Natural killer cell (primary cell): Measurements from ENCODE around the gene PROC. TPM values are rescaled to one million over a fixed set of nuclear protein-coding genes. Genes with fewer than 3 reads are reported as not detected.

Experiments
- ATAC-seq, 3 donors: fragments of 150-1000 bp in 2 of 3; fragments of 200-7000 bp in 1 of 3; cut with Tn5 transposase; 1 replicate in 1 of 3; 2 replicates in 2 of 3; pipeline ENCODE4 v1.10.0; 2021; ENCODE audit warnings: mild to moderate bottlenecking in 2 of 3, moderate library complexity in 2 of 3
- DNase-seq, 2 donors: peaks; one replicate each; pipeline versions ENCODE4 v3.0.0 to v3.0.0-alpha.2; 2013 to 2021; ENCODE audit warnings: mixed read lengths in 1 of 2
- H3K27ac ChIP-seq: one replicate; pipeline ENCODE4 v1.5.1; 2013; ENCODE audit warnings: mild to moderate bottlenecking, low read length
- H3K27me3 ChIP-seq: one replicate; pipeline ENCODE4 v1.6.1; 2013; ENCODE audit warnings: low read length; ENCODE audit not compliant: control insufficient read depth, insufficient read depth
- H3K36me3 ChIP-seq: one replicate; pipeline ENCODE4 v1.6.1; 2013; ENCODE audit warnings: low read length; ENCODE audit not compliant: control insufficient read depth, insufficient read depth
- H3K4me1 ChIP-seq: one replicate; pipeline ENCODE4 v1.6.1; 2013; ENCODE audit warnings: low read length; ENCODE audit not compliant: control insufficient read depth, insufficient read depth
- H3K4me3 ChIP-seq: one replicate; pipeline ENCODE4 v1.5.1; 2013; ENCODE audit warnings: low read length
- H3K9me3 ChIP-seq: one replicate; pipeline ENCODE4 v1.6.1; 2013; ENCODE audit warnings: low read length; ENCODE audit not compliant: control insufficient read depth, insufficient read depth
- H3K27ac Mint-ChIP-seq, 2 donors: one replicate each; pipeline ENCODE4 v1.8.0; 2022; ENCODE audit warnings: mild to moderate bottlenecking in 2 of 2, mixed read lengths in 2 of 2, moderate library complexity in 1 of 2
- H3K27me3 Mint-ChIP-seq, 2 donors: one replicate each; pipeline ENCODE4 v1.8.0; 2022; ENCODE audit warnings: low read depth in 2 of 2, mixed read lengths in 2 of 2
- H3K36me3 Mint-ChIP-seq: one replicate; pipeline ENCODE4 v1.8.0; 2022; ENCODE audit warnings: mixed read lengths
- H3K4me1 Mint-ChIP-seq, 2 donors: one replicate each; pipeline ENCODE4 v1.8.0; 2022; ENCODE audit warnings: mixed read lengths in 2 of 2
- H3K4me3 Mint-ChIP-seq: one replicate; pipeline ENCODE4 v1.8.0; 2022; ENCODE audit warnings: mild to moderate bottlenecking, moderate library complexity, mixed read lengths
- H3K9me3 Mint-ChIP-seq, 2 donors: one replicate each; pipeline ENCODE4 v1.8.0; 2022; ENCODE audit warnings: mixed read lengths in 2 of 2
- CTCF ChIP-seq: fragments of 200-600 bp; IDR thresholded peaks from one replicate; pipeline ENCODE4 v1.8.0; 2022; ENCODE audit warnings: antibody characterized with exemption
- WGBS: methylation state at CpG from one replicate; pipeline ENCODE4 v1.1.7; 2013; ENCODE audit warnings: missing lambda C conversion rate; ENCODE audit not compliant: insufficient coverage; 5-methylcytosine and 5-hydroxymethylcytosine counted together
- intact Hi-C: fragments of 100-400 bp; cut with micrococcal nuclease; formaldehyde crosslinking; loops from one replicate; pipeline ENCODE4 v1.14.2; 2022
- total RNA-seq, 4 donors: library from RNA; stranded (reverse); fragments of 120-200 nt in 1 of 4; gene quantifications; one replicate each; pipeline versions ENCODE4 v1.2.3 to v1.2.4, GENCODE V29; 2013 to 2022

PROC gene
- total RNA-seq, 3 donors from 2014 or later (not counting 1 experiment from before 2014, with no cell fraction given), result not detected

- H3K9me3 Mint-ChIP-seq, result no peaks in the 10 kb centered on the region
- WGBS, result 93% methylated on average over 13 of the region's 13 CpGs
- no peaks in the 10 kb centered on the region for H3K4me1 Mint-ChIP-seq
- intact Hi-C loops, result no loop called here
- no peaks in the 10 kb centered on the region for H3K36me3 Mint-ChIP-seq
- no peaks in the 10 kb centered on the region for H3K4me1 ChIP-seq
- no peaks in the 10 kb centered on the region for H3K36me3 ChIP-seq
- no peak for TF ChIP-seq CTCF
- H3K27me3 Mint-ChIP-seq, result no peaks in the 10 kb centered on the region
- H3K4me3 Mint-ChIP-seq, result no peak overlapping the region
- no peak overlapping the region for H3K4me3 ChIP-seq
- H3K27ac ChIP-seq, result no peak overlapping the region
- DNase-seq (peak in 1 of 2 donors; percentile 28), ATAC-seq (no peak)
- no peak overlapping the region for H3K27ac Mint-ChIP-seq
- no peaks in the 10 kb centered on the region for H3K27me3 ChIP-seq
- H3K9me3 ChIP-seq, result no peaks in the 10 kb centered on the region
Measured at GRCh38 chr2:127455566-127456493, 37.6 kb downstream of the PROC start.

DNA sequence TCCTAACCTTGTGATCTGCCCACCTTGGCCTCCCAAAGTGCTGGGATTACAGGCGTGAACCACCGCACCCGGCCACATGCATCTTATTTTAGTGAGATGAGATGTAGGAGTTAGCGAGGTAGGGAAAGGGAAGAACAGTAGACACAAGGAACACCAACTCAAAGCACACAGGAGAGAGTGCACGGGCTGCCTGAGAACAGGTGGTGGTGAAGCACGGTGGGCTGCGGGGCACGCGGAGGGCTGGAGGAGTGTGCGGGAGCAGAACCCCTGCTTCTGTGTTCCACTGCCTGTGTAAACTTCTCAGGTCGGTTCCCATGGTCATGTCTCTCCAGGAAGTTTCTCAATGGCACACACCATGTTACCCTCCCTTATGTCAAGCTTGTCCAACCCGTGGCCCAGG is 38.7 kb downstream of the PROC start:
- TF ChIP-seq CTCF, result no peak
- no peaks in the 10 kb centered on the region for H3K4me1 ChIP-seq
- no peak overlapping the region for H3K27ac Mint-ChIP-seq
- no peak for ATAC-seq
- WGBS, result 94% methylated on average over 12 of the region's 12 CpGs
- no peaks in the 10 kb centered on the region for H3K27me3 ChIP-seq
- H3K4me1 Mint-ChIP-seq, result no peaks in the 10 kb centered on the region
- H3K36me3 ChIP-seq, result no peaks in the 10 kb centered on the region
- H3K9me3 ChIP-seq, result no peaks in the 10 kb centered on the region
- no peak overlapping the region for H3K4me3 Mint-ChIP-seq
- H3K27me3 Mint-ChIP-seq, result no peaks in the 10 kb centered on the region
- H3K36me3 Mint-ChIP-seq, result no peaks in the 10 kb centered on the region
- DNase-seq, result no peak
- intact Hi-C loops, result no loop called here
- H3K27ac ChIP-seq, result no peak overlapping the region
- no peaks in the 10 kb centered on the region for H3K9me3 Mint-ChIP-seq
- no peak overlapping the region for H3K4me3 ChIP-seq

GRCh38 chr2:127462461-127462860 is 44.2 kb downstream of the PROC start:
- no peak overlapping the region for H3K4me3 ChIP-seq
- H3K9me3 Mint-ChIP-seq, result no peaks in the 10 kb centered on the region
- no peaks in the 10 kb centered on the region for H3K36me3 Mint-ChIP-seq
- WGBS, result 78% methylated on average over 3 of the region's 3 CpGs
- ATAC-seq (no peak), DNase-seq (no peak)
- no peak for TF ChIP-seq CTCF
- intact Hi-C loops, result no loop called here
- H3K27me3 Mint-ChIP-seq, result no peaks in the 10 kb centered on the region
- no peaks in the 10 kb centered on the region for H3K36me3 ChIP-seq
- H3K27me3 ChIP-seq, result no peaks in the 10 kb centered on the region
- H3K4me1 ChIP-seq, result no peaks in the 10 kb centered on the region
- no peak overlapping the region for H3K27ac ChIP-seq
- no peaks in the 10 kb centered on the region for H3K9me3 ChIP-seq
- H3K4me3 Mint-ChIP-seq, result no peak overlapping the region
- H3K27ac Mint-ChIP-seq, result no peak overlapping the region
- no peaks in the 10 kb centered on the region for H3K4me1 Mint-ChIP-seq
